GM19193 (cell line): Measurements from ENCODE around the gene FNBP1.

ENCODE experiments used
- POLR2A ChIP-seq: IDR thresholded peaks from 4 replicates; pipeline ENCODE4 v1.6.1; 2011; ENCODE audit not compliant: insufficient read depth, insufficient read length; ENCODE audit errors: extremely low read depth

The FNBP1 gene

GRCh38 chr9:129900263-129901027 lies 142.5 kb downstream of the FNBP1 start:
- TF ChIP-seq POLR2A = no peak

- TF ChIP-seq POLR2A = no peak
Observed at GRCh38 chr9:129899620-129900019, 143.4 kb downstream of the FNBP1 start.

GRCh38 chr9:129898185-129898584 lies 144.8 kb downstream of the FNBP1 start:
- peak; percentile 9 for TF ChIP-seq POLR2A

GRCh38 chr9:129897263-129897662 lies 145.7 kb downstream of the FNBP1 start:
- no peak for TF ChIP-seq POLR2A

- no peak for TF ChIP-seq POLR2A
Observed at GRCh38 chr9:129895376-129896268, 147.4 kb downstream of the FNBP1 start.

GRCh38 chr9:129894120-129894823 lies 148.7 kb downstream of the FNBP1 start:
- TF ChIP-seq POLR2A = no peak

- no peak for TF ChIP-seq POLR2A
Observed at GRCh38 chr9:129891569-129891968, 151.4 kb downstream of the FNBP1 start.

GRCh38 chr9:129889941-129890717 lies 152.9 kb downstream of the FNBP1 start:
- TF ChIP-seq POLR2A = peak; percentile 42

GRCh38 chr9:129889122-129889940 lies 153.7 kb downstream of the FNBP1 start:
- no peak for TF ChIP-seq POLR2A

- TF ChIP-seq POLR2A = peak; percentile 78
Observed at GRCh38 chr9:129888293-129889121, 154.5 kb downstream of the FNBP1 start.

- no peak for TF ChIP-seq POLR2A
Observed at GRCh38 chr9:129887334-129888292, 155.4 kb downstream of the FNBP1 start.

GRCh38 chr9:129886226-129887174 lies 156.5 kb downstream of the FNBP1 start:
- peak; percentile 65 for TF ChIP-seq POLR2A
